Skeletal muscle satellite cell (primary cell): ENCODE measurements around the gene C2.

Experiments
- H3K27me3 ChIP-seq: 2 replicates; pipeline ENCODE4 v1.7.0; 2013; ENCODE audit warnings: low read length; ENCODE audit not compliant: control insufficient read depth, insufficient read depth
- H3K36me3 ChIP-seq: 2 replicates; pipeline ENCODE4 v1.7.0; 2013; ENCODE audit warnings: mild to moderate bottlenecking, control low read depth, low read length; ENCODE audit not compliant: insufficient read depth
- H3K4me1 ChIP-seq: 2 replicates; pipeline ENCODE4 v1.7.0; 2013; ENCODE audit warnings: low read length; ENCODE audit not compliant: control insufficient read depth, insufficient read depth
- H3K4me2 ChIP-seq: 2 replicates; pipeline ENCODE4 v1.7.0; 2013; ENCODE audit warnings: mild to moderate bottlenecking, low read length
- H3K4me3 ChIP-seq: 2 replicates; pipeline ENCODE4 v1.7.0; 2013; ENCODE audit warnings: low read length
- H3K9ac ChIP-seq: 2 replicates; pipeline ENCODE4 v1.7.0; 2013; ENCODE audit warnings: mild to moderate bottlenecking, low read depth, low read length, moderate library complexity
- H3K9me3 ChIP-seq: replicated peaks from 2 replicates; pipeline ENCODE4 v1.7.0; 2013; ENCODE audit warnings: mild to moderate bottlenecking, control low read depth, low read length

Gene C2

DNA sequence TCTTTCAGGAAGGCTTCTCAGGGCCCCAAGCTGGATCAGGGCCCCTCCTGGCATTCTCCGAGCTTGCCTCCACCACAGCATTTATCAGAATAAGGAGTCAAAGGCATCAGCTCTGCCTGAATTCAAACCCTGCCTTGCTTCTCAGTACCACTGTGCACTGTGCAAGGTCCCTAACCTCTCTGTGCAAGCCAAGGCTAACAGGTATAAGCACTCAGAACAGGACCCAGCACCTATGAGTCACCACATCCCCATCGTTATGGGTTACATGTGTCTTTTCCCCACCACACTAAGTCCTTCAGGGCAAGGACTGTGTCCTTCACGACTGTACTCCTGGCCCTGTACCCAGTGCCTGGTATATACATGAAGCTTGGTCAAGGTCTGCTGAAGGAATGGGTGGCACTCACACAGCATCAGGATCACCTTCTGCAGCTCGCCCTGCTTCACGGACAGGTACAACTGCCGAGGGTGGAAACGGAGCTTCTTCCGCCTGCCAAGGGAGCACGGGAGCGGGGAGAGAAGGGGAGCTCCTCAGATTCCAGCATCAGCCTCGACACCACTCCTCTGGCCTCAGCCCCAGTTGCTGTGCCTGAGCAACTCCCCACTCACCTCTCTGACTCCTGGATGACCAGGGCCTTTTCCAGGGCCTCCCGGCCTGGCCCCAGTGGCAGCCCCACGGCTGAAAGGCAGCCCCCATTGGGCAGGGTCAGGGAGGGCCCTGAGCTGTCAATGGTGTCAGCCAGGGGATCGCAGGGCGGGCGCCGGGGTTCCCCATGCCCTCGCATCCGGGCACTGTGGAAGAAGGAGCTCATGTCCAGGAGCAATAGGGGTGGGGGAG is 40.1 kb upstream of the C2 start:
- peaks cover 62% of the 10 kb centered on the region for H3K36me3 ChIP-seq
- H3K9ac ChIP-seq, result no peak overlapping the region
- H3K9me3 ChIP-seq, result no peaks in the 10 kb centered on the region
- H3K27me3 ChIP-seq, result no peaks in the 10 kb centered on the region
- no peak overlapping the region for H3K4me2 ChIP-seq
- H3K4me1 ChIP-seq, result no peaks in the 10 kb centered on the region
- no peak overlapping the region for H3K4me3 ChIP-seq

- Histone ChIP-seq H3K4me3 (no peak overlapping the region), H3K9ac (no peak overlapping the region), H3K36me3 (peaks cover 63% of the 10 kb centered on the region), H3K4me1 (peaks cover 11% of the 10 kb centered on the region), H3K27me3 (no peaks in the 10 kb centered on the region), H3K9me3 (no peaks in the 10 kb centered on the region), H3K4me2 (no peak overlapping the region)
These were observed 39.0 kb upstream of the C2 start for GRCh38 chr6:31888276-31889258.

GRCh38 chr6:31889331-31889972 is 38.1 kb upstream of the C2 start:
- H3K9ac ChIP-seq, result no peak overlapping the region
- H3K27me3 ChIP-seq, result no peaks in the 10 kb centered on the region
- H3K9me3 ChIP-seq, result no peaks in the 10 kb centered on the region
- H3K4me1 ChIP-seq, result peaks cover 11% of the 10 kb centered on the region
- no peak overlapping the region for H3K4me2 ChIP-seq
- H3K4me3 ChIP-seq, result no peak overlapping the region
- H3K36me3 ChIP-seq, result peaks cover 62% of the 10 kb centered on the region

GRCh38 chr6:31892821-31893220 is 34.7 kb upstream of the C2 start:
- H3K9ac ChIP-seq, result no peak overlapping the region
- H3K4me3 ChIP-seq, result no peak overlapping the region
- no peaks in the 10 kb centered on the region for H3K9me3 ChIP-seq
- no peak overlapping the region for H3K4me2 ChIP-seq
- H3K27me3 ChIP-seq, result no peaks in the 10 kb centered on the region
- peaks cover 21% of the 10 kb centered on the region for H3K4me1 ChIP-seq
- peaks cover 53% of the 10 kb centered on the region for H3K36me3 ChIP-seq

- Histone ChIP-seq H3K27me3 (no peaks in the 10 kb centered on the region), H3K36me3 (peaks cover 27% of the 10 kb centered on the region), H3K4me3 (peak overlapping the region; percentile 96), H3K4me2 (peak overlapping the region; percentile 94), H3K4me1 (peaks cover 32% of the 10 kb centered on the region), H3K9ac (peak overlapping the region; percentile 85), H3K9me3 (no peaks in the 10 kb centered on the region)
These were observed 31.0 kb upstream of the C2 start for GRCh38 chr6:31896493-31896855.

GRCh38 chr6:31896856-31897611 is 30.5 kb upstream of the C2 start:
- H3K4me1 ChIP-seq, result peaks cover 32% of the 10 kb centered on the region
- H3K4me3 ChIP-seq, result peak overlapping the region; percentile 96
- H3K9ac ChIP-seq, result peak overlapping the region; percentile 85
- peaks cover 21% of the 10 kb centered on the region for H3K36me3 ChIP-seq
- no peaks in the 10 kb centered on the region for H3K27me3 ChIP-seq
- no peaks in the 10 kb centered on the region for H3K9me3 ChIP-seq
- H3K4me2 ChIP-seq, result peak overlapping the region; percentile 94

- Histone ChIP-seq H3K27me3 (no peaks in the 10 kb centered on the region), H3K4me2 (peak within 1 kb of the TSS; percentile 94), H3K36me3 (peaks cover 13% of the 10 kb centered on the region), H3K9me3 (no peaks in the 10 kb centered on the region), H3K4me1 (peaks cover 34% of the 10 kb centered on the region), H3K4me3 (peak within 1 kb of the TSS; percentile 96), H3K9ac (peak within 1 kb of the TSS; percentile 85)
These were observed 29.7 kb upstream of the C2 start, which contains the start of gene EHMT2 for GRCh38 chr6:31897612-31898382. Gene EHMT2 (minus strand): TSS chr6:31897698. CDS start chr6:31897677, 21 bp downstream.

DNA sequence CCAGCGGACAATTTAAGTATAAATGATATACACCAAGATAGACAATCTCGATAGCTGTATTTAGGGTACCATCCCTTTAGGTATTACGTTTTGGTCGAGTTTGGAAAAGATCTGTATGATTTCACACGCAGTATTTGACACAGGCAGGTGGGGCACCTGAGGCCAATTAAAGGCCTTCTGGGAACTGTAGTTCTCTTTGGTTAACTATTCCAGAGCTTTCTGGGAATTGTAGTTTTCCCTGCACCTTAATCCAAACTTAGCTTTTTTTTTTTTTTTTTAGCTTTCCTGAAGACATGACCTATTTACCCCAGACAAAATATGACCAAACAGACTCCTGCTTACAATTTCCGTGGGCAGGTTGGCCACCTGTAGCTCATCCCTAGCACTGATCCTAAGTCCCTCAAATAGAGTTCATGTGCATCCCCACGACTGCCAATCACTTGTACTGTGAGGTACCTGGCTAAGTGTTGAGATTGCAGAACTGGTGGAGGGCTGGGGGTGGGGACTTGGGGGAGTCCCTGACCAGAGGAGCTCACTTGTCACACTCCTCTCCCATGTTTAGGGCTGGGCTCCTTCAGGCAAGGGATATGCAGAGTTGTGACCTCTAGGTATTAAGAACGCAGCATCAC is 29.0 kb upstream of the C2 start:
- H3K27me3 ChIP-seq, result no peaks in the 10 kb centered on the region
- H3K36me3 ChIP-seq, result peaks cover 6% of the 10 kb centered on the region
- peak overlapping the region; percentile 85 for H3K9ac ChIP-seq
- peaks cover 29% of the 10 kb centered on the region for H3K4me1 ChIP-seq
- H3K4me3 ChIP-seq, result peak overlapping the region; percentile 96
- H3K9me3 ChIP-seq, result no peaks in the 10 kb centered on the region
- H3K4me2 ChIP-seq, result peak overlapping the region; percentile 94

- no peak overlapping the region for H3K4me3 ChIP-seq
- H3K27me3 ChIP-seq, result no peaks in the 10 kb centered on the region
- no peak overlapping the region for H3K4me2 ChIP-seq
- H3K4me1 ChIP-seq, result peaks cover 28% of the 10 kb centered on the region
- peaks cover 5% of the 10 kb centered on the region for H3K36me3 ChIP-seq
- H3K9me3 ChIP-seq, result no peaks in the 10 kb centered on the region
- no peak overlapping the region for H3K9ac ChIP-seq
These were observed 28.3 kb upstream of the C2 start for GRCh38 chr6:31899215-31899614.
